ENCODE results near the gene USP10. TPM values are rescaled to one million over a fixed set of nuclear protein-coding genes. Genes with fewer than 3 reads are reported as not detected.

The USP10 gene
- total and polyA plus RNA-seq, 2 donors (not counting 1 experiment from before 2014, with no cell fraction given), result 48.6 to 59.1 TPM

GRCh38 chr16:84660973-84661372, 38.8 kb upstream of the USP10 start:
- no peak overlapping the region for H3K27ac ChIP-seq (ENCODE audit: insufficient read depth, low read length)
- H3K9me3 ChIP-seq (ENCODE audit: control insufficient read depth, insufficient read depth, low read depth, low read length), result no peaks in the 10 kb centered on the region
- H4K20me1 ChIP-seq (ENCODE audit: control insufficient read depth, extremely low read depth, insufficient read depth, low read length), result no peaks in the 10 kb centered on the region
- peaks cover 42% of the 10 kb centered on the region for H3K36me3 ChIP-seq (ENCODE audit: control insufficient read depth, insufficient read depth, low read length)
- no peaks in the 10 kb centered on the region for H3K4me1 ChIP-seq (ENCODE audit: control insufficient read depth, extremely low read depth, insufficient read depth, low read length)
- no peak overlapping the region for H3K4me2 ChIP-seq (ENCODE audit: extremely low read depth, insufficient read depth, low read length)
- no peak for TF ChIP-seq CTCF (conservative IDR thresholded peaks at IDR 0.05 in 1 of 2, IDR thresholded peaks at IDR 0.05 in 1 of 2; ENCODE audit: low read depth in 1 of 2, low read length in 2 of 2)
- no peak for TF ChIP-seq EZH2 (IDR thresholded peaks at IDR 0.05; ENCODE audit: low read length, missing control alignments)
- no peaks in the 10 kb centered on the region for H3K79me2 ChIP-seq (ENCODE audit: control insufficient read depth, insufficient read depth, low read length)
- no peaks in the 10 kb centered on the region for H3K27me3 ChIP-seq (ENCODE audit: control insufficient read depth, insufficient read depth, low read length)
- H2AFZ ChIP-seq (ENCODE audit: low read length), result no peak overlapping the region
- DNase-seq (ENCODE audit: low read depth in 2 of 2), result peak in 1 of 2 donors; percentile 19
- no peak overlapping the region for H3K4me3 ChIP-seq (replicated peaks in 1 of 4; ENCODE audit: control extremely low read depth in 1 of 4, insufficient read depth in 1 of 4, low read depth in 3 of 4, low read length in 4 of 4)
- no peak overlapping the region for H3K9ac ChIP-seq (ENCODE audit: insufficient read depth, low read length)

- no peaks in the 10 kb centered on the region for H3K79me2 ChIP-seq (ENCODE audit: control insufficient read depth, insufficient read depth, low read length)
- TF ChIP-seq CTCF (conservative IDR thresholded peaks at IDR 0.05 in 1 of 2, IDR thresholded peaks at IDR 0.05 in 1 of 2; ENCODE audit: low read depth in 1 of 2, low read length in 2 of 2) (no peak), EZH2 (IDR thresholded peaks at IDR 0.05; ENCODE audit: low read length, missing control alignments) (no peak)
- H3K27ac ChIP-seq (ENCODE audit: insufficient read depth, low read length), result no peak overlapping the region
- no peak overlapping the region for H3K4me2 ChIP-seq (ENCODE audit: extremely low read depth, insufficient read depth, low read length)
- DNase-seq (ENCODE audit: low read depth in 2 of 2), result no peak
- H3K27me3 ChIP-seq (ENCODE audit: control insufficient read depth, insufficient read depth, low read length), result no peaks in the 10 kb centered on the region
- no peak overlapping the region for H3K4me3 ChIP-seq (replicated peaks in 1 of 4; ENCODE audit: control extremely low read depth in 1 of 4, insufficient read depth in 1 of 4, low read depth in 3 of 4, low read length in 4 of 4)
- no peak overlapping the region for H3K9ac ChIP-seq (ENCODE audit: insufficient read depth, low read length)
- H3K4me1 ChIP-seq (ENCODE audit: control insufficient read depth, extremely low read depth, insufficient read depth, low read length), result no peaks in the 10 kb centered on the region
- no peaks in the 10 kb centered on the region for H3K9me3 ChIP-seq (ENCODE audit: control insufficient read depth, insufficient read depth, low read depth, low read length)
- H2AFZ ChIP-seq (ENCODE audit: low read length), result no peak overlapping the region
- H4K20me1 ChIP-seq (ENCODE audit: control insufficient read depth, extremely low read depth, insufficient read depth, low read length), result no peaks in the 10 kb centered on the region
- H3K36me3 ChIP-seq (ENCODE audit: control insufficient read depth, insufficient read depth, low read length), result peaks cover 42% of the 10 kb centered on the region
These were observed 38.3 kb upstream of the USP10 start for GRCh38 chr16:84661418-84662060.

DNA sequence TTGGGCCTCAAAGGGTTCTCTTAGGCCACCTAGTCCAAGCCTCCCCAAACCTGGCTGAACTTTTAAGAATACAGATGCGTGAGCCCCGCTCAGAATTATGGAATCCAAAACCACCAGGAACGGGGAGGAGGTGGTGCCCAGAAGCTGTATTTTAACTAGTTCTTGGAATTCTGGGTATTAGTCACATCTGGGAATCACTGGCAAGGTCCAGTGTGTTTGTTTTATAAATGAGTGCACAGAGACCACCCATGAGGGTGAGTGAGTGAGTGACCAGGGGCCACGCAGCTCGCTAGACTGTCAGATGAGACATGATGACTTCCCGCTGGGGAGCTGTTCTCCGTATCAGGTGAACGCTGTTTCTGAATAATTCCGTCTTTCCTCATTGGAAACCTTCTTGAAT, 37.3 kb upstream of the USP10 start:
- peak in 1 of 2 donors; percentile 23 for DNase-seq (ENCODE audit: low read depth in 2 of 2)

More for the DNA sequence above, 37.3 kb upstream of the USP10 start:
- H3K4me2 ChIP-seq (ENCODE audit: extremely low read depth, insufficient read depth, low read length), result no peak overlapping the region
- no peaks in the 10 kb centered on the region for H3K4me1 ChIP-seq (ENCODE audit: control insufficient read depth, extremely low read depth, insufficient read depth, low read length)
- H3K36me3 ChIP-seq (ENCODE audit: control insufficient read depth, insufficient read depth, low read length), result peaks cover 33% of the 10 kb centered on the region
- TF ChIP-seq EZH2 (IDR thresholded peaks at IDR 0.05; ENCODE audit: low read length, missing control alignments), result no peak
- TF ChIP-seq CTCF (conservative IDR thresholded peaks at IDR 0.05 in 1 of 2, IDR thresholded peaks at IDR 0.05 in 1 of 2; ENCODE audit: low read depth in 1 of 2, low read length in 2 of 2), result no peak
- no peak overlapping the region for H2AFZ ChIP-seq (ENCODE audit: low read length)
- no peaks in the 10 kb centered on the region for H3K79me2 ChIP-seq (ENCODE audit: control insufficient read depth, insufficient read depth, low read length)
- no peaks in the 10 kb centered on the region for H4K20me1 ChIP-seq (ENCODE audit: control insufficient read depth, extremely low read depth, insufficient read depth, low read length)
- H3K27ac ChIP-seq (ENCODE audit: insufficient read depth, low read length), result no peak overlapping the region
- H3K4me3 ChIP-seq (replicated peaks in 1 of 4; ENCODE audit: control extremely low read depth in 1 of 4, insufficient read depth in 1 of 4, low read depth in 3 of 4, low read length in 4 of 4), result no peak overlapping the region
- H3K27me3 ChIP-seq (ENCODE audit: control insufficient read depth, insufficient read depth, low read length), result no peaks in the 10 kb centered on the region
- H3K9ac ChIP-seq (ENCODE audit: insufficient read depth, low read length), result no peak overlapping the region
- no peaks in the 10 kb centered on the region for H3K9me3 ChIP-seq (ENCODE audit: control insufficient read depth, insufficient read depth, low read depth, low read length)
